Activated CD4-positive, alpha-beta T cell treated with anti-CD3 and anti-CD28 coated beads for 48 hours (primary cell): ENCODE measurements around the gene TIMP2.
A peak's percentile ranks its signal among the peaks of the same experiment; 100 is the strongest.
"Not testable (repeated sequence)": the region's sequence is repeated elsewhere in the genome, so short reads cannot be mapped to it uniquely, and the experiment has no call there.

Source experiments
- DNase-seq: peaks from one replicate; pipeline ENCODE4 v3.0.0-alpha.2; 2020

Gene TIMP2

GRCh38 chr17:78954684-78955083, 29.5 kb upstream of the TIMP2 start:
- no peak for DNase-seq

- no peak for DNase-seq
Measured at GRCh38 chr17:78953356-78954350, 28.5 kb upstream of the TIMP2 start.

GRCh38 chr17:78952706-78953105, 27.5 kb upstream of the TIMP2 start:
- DNase-seq: no peak

GRCh38 chr17:78951967-78952551, 26.9 kb upstream of the TIMP2 start:
- no peak for DNase-seq

GRCh38 chr17:78950870-78951269, 25.7 kb upstream of the TIMP2 start:
- DNase-seq: no peak

GRCh38 chr17:78947235-78948149, 22.3 kb upstream of the TIMP2 start:
- DNase-seq: no peak

GRCh38 chr17:78946631-78947030, 21.4 kb upstream of the TIMP2 start:
- DNase-seq: no peak

GRCh38 chr17:78946131-78946530, 20.9 kb upstream of the TIMP2 start:
- DNase-seq: no peak

- not testable (repeated sequence) for DNase-seq
Measured at GRCh38 chr17:78945455-78945854, 20.3 kb upstream of the TIMP2 start.

GRCh38 chr17:78944956-78945355, 19.8 kb upstream of the TIMP2 start:
- DNase-seq: no peak

GRCh38 chr17:78944026-78944425, 18.8 kb upstream of the TIMP2 start:
- no peak for DNase-seq

- DNase-seq: no peak
Measured at GRCh38 chr17:78940708-78941107, 15.5 kb upstream of the TIMP2 start.

- no peak for DNase-seq
Measured at GRCh38 chr17:78940258-78940657, 15.1 kb upstream of the TIMP2 start.

GRCh38 chr17:78939615-78940014, 14.4 kb upstream of the TIMP2 start:
- DNase-seq: no peak

- DNase-seq: no peak
Measured at GRCh38 chr17:78937561-78937960, 12.4 kb upstream of the TIMP2 start.

- DNase-seq: no peak
Measured at GRCh38 chr17:78935419-78936323, 10.5 kb upstream of the TIMP2 start.

- DNase-seq: no peak
Measured at GRCh38 chr17:78934681-78935418, 9.7 kb upstream of the TIMP2 start.

GRCh38 chr17:78933959-78934568, 8.9 kb upstream of the TIMP2 start:
- peak; percentile 14 for DNase-seq

GRCh38 chr17:78933025-78933958, 8.1 kb upstream of the TIMP2 start:
- peak; percentile 57 for DNase-seq
